Measurements from ENCODE around the gene PIK3C2B.

PIK3C2B gene

DNA sequence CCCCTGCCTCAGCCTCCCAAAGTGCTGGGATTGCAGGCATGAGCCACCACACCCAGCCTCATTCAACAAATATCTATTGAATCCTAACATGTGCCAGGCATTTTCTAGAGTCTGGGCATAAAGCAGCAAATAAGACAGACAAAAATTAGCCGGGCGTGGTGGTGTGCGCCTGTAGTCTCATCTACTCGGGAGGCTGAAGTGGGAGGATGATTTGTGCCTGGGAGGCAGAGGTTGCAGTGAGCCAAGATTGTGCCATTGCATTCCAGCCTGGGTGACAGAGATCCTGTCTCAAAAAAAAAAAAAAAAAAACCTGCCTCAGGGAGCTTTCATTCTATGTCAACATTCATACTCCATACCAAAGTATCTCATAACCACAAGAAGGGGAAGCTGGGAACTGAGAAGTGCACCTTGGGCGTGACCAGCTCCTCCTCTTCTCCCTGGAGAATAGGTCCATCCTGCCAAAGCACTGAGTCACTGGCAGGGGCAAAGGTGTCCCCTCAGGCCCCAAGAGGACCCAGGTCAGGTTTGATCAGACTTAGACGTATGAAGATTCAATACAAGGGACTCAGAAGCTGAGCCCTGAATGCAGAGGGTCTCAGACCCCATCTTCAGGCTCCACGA, 46.2 kb downstream of the PIK3C2B start:
- Mint-ChIP-seq H3K9me3 (no peaks in the 10 kb centered on the region), H3K27ac (no peak overlapping the region), H3K4me3 (peak overlapping the region in 1 of 3 experiments; percentile 6), H3K27me3 (ENCODE audit: low read depth) (no peaks in the 10 kb centered on the region), H3K36me3 (ENCODE audit: low read depth) (peaks cover 53% of the 10 kb centered on the region), H3K4me1 (peaks cover 50% of the 10 kb centered on the region)
- TF ChIP-seq, protein P1, sequence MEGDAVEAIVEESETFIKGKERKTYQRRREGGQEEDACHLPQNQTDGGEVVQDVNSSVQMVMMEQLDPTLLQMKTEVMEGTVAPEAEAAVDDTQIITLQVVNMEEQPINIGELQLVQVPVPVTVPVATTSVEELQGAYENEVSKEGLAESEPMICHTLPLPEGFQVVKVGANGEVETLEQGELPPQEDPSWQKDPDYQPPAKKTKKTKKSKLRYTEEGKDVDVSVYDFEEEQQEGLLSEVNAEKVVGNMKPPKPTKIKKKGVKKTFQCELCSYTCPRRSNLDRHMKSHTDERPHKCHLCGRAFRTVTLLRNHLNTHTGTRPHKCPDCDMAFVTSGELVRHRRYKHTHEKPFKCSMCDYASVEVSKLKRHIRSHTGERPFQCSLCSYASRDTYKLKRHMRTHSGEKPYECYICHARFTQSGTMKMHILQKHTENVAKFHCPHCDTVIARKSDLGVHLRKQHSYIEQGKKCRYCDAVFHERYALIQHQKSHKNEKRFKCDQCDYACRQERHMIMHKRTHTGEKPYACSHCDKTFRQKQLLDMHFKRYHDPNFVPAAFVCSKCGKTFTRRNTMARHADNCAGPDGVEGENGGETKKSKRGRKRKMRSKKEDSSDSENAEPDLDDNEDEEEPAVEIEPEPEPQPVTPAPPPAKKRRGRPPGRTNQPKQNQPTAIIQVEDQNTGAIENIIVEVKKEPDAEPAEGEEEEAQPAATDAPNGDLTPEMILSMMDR (IDR thresholded peaks at IDR 0.05; ENCODE audit: unreplicated experiment in 3 of 3): no peak

DNA sequence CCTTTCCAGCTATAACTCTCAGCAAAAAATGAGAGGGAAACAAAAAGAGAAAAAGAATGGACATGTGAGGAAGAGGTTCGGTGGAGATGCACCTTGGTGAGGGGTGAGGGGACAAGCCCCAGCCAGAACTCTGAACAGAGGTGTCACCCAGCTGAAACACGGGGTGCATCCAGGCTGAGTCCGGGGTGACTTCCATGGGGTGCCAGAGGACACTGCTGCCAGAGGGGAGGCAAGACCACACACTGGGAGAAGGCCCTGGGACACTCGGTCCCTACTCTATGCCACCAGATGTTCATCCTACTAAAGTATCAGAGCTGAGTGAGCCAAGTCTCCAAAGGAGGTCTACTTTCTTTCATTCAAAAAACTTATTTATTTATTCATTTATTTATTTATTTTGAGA, 46.9 kb downstream of the PIK3C2B start:
- Mint-ChIP-seq H3K4me1 (peaks cover 43% of the 10 kb centered on the region), H3K4me3 (peak overlapping the region in 1 of 3 experiments; percentile 15), H3K27ac (peak overlapping the region in 1 of 3 experiments; percentile 42), H3K36me3 (ENCODE audit: low read depth) (peaks cover 53% of the 10 kb centered on the region), H3K9me3 (no peaks in the 10 kb centered on the region), H3K27me3 (ENCODE audit: low read depth) (no peaks in the 10 kb centered on the region)
- TF ChIP-seq, protein P1 (IDR thresholded peaks at IDR 0.05; ENCODE audit: unreplicated experiment in 3 of 3): no peak

DNA sequence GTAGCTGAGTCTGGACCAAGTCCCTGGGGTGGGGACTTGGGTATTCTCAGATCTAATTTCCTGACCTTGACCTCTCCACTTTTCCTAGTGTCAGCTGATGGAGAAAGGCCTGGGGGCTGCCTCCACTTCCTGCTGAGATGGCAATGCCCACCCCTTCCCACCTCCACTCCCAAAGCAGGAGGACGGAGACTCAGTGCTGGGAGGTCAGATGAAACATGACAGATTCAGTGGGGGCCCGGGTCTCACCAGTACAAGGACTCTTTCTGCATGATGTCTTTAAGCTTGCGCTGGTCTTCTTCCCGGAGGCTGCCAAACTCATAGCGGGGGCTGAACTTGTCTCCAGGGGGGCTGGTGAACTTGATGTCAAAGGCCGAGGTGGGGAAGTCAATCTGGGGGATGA, 47.4 kb downstream of the PIK3C2B start:
- H3K27me3 Mint-ChIP-seq (ENCODE audit: low read depth): no peaks in the 10 kb centered on the region
- peak overlapping the region in 2 of 3 experiments; percentile 6 to 42 for H3K27ac Mint-ChIP-seq
- H3K36me3 Mint-ChIP-seq (ENCODE audit: low read depth): peaks cover 58% of the 10 kb centered on the region
- H3K9me3 Mint-ChIP-seq: no peaks in the 10 kb centered on the region
- TF ChIP-seq, protein P1 (IDR thresholded peaks at IDR 0.05; ENCODE audit: unreplicated experiment in 3 of 3): no peak
- H3K4me3 Mint-ChIP-seq: no peak overlapping the region
- peaks cover 43% of the 10 kb centered on the region for H3K4me1 Mint-ChIP-seq

- TF ChIP-seq, protein P1 (IDR thresholded peaks at IDR 0.05; ENCODE audit: unreplicated experiment in 3 of 3): peak; percentile 64 to 79 (median 68)
- Mint-ChIP-seq H3K9me3 (no peaks in the 10 kb centered on the region), H3K4me3 (peak overlapping the region; percentile 40 to 61 (median 57)), H3K27ac (peak overlapping the region; percentile 45 to 70 (median 45)), H3K36me3 (ENCODE audit: low read depth) (peaks cover 59% of the 10 kb centered on the region), H3K4me1 (peaks cover 39% of the 10 kb centered on the region), H3K27me3 (ENCODE audit: low read depth) (no peaks in the 10 kb centered on the region)
These were observed 48.0 kb downstream of the PIK3C2B start for GRCh38 chr1:204446413-204447111.

DNA sequence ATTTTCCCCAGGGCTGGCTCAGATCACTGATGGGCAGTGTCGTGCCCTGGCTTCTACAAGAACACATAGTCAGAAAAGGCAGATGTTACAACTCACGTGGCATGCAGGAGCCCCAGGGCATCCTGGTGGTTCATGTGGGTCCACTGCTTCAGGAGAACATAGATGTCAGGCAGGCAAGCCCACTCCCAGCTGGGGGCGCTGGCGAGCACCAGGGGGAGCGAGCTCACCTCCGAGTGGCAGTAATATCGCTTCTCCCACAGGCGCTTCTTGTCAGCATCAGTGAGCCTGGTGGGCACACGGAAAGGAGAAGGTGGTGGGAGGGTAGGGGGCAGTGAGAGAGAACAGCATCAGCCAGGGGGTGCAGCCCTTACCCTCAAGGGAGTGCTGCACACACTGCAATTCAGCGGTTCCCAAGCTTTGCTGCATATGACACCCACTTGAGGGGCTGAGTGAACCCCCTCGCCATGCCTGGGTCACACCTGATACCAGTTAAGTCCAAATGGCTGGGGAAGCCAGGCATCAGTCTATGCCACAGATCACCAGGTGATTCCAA, 48.7 kb downstream of the PIK3C2B start:
- TF ChIP-seq, protein P1 (IDR thresholded peaks at IDR 0.05; ENCODE audit: unreplicated experiment in 3 of 3): no peak
- Mint-ChIP-seq H3K4me3 (no peak overlapping the region), H3K27me3 (ENCODE audit: low read depth) (no peaks in the 10 kb centered on the region), H3K9me3 (no peaks in the 10 kb centered on the region), H3K27ac (no peak overlapping the region), H3K4me1 (peaks cover 33% of the 10 kb centered on the region), H3K36me3 (ENCODE audit: low read depth) (peaks cover 61% of the 10 kb centered on the region)
